Choroid plexus epithelial cell (primary cell): ENCODE data around the gene KCNC1.

Experiments
- DNase-seq: peaks from one replicate; pipeline ENCODE4 v3.0.0-alpha.2; 2010; ENCODE audit warnings: low read depth
- H3K4me3 ChIP-seq: 2 replicates; pipeline ENCODE4 v1.5.1; 2011; ENCODE audit warnings: low read depth, mild to moderate bottlenecking, control low read depth, low read length, moderate library complexity
- CTCF ChIP-seq: conservative IDR thresholded peaks from 2 replicates; pipeline ENCODE4 v1.5.1; 2011; ENCODE audit warnings: low read depth, mild to moderate bottlenecking, control low read depth, inconsistent platforms, low read length, moderate library complexity

KCNC1 gene

GRCh38 chr11:17801166-17801565 lies 66.6 kb downstream of the KCNC1 start:
- TF ChIP-seq CTCF = no peak
- H3K4me3 ChIP-seq = no peak overlapping the region
- DNase-seq = no peak

- DNase-seq = no peak
- no peak overlapping the region for H3K4me3 ChIP-seq
- TF ChIP-seq CTCF = no peak
Observed at GRCh38 chr11:17802491-17802890, 67.9 kb downstream of the KCNC1 start.

- no peak for DNase-seq
- no peak for TF ChIP-seq CTCF
- H3K4me3 ChIP-seq = no peak overlapping the region
Observed at GRCh38 chr11:17803754-17804334, 69.3 kb downstream of the KCNC1 start.

- no peak overlapping the region for H3K4me3 ChIP-seq
- DNase-seq = no peak
- no peak for TF ChIP-seq CTCF
Observed at GRCh38 chr11:17805043-17805442, 70.5 kb downstream of the KCNC1 start.

GRCh38 chr11:17805873-17806272 lies 71.3 kb downstream of the KCNC1 start:
- no peak overlapping the region for H3K4me3 ChIP-seq
- no peak for TF ChIP-seq CTCF
- DNase-seq = peak; percentile 17

GRCh38 chr11:17807034-17807433 lies 72.5 kb downstream of the KCNC1 start:
- TF ChIP-seq CTCF = no peak
- no peak for DNase-seq
- no peak overlapping the region for H3K4me3 ChIP-seq

- no peak for TF ChIP-seq CTCF
- DNase-seq = no peak
- H3K4me3 ChIP-seq = no peak overlapping the region
Observed at GRCh38 chr11:17810041-17810440, 75.5 kb downstream of the KCNC1 start.
